MM.1S (cell line): ENCODE data around the gene AXL.

Source experiments
- CTCF ChIP-seq: fragments of 300-600 bp; sonication (generic); IDR thresholded peaks from 2 replicates; pipeline ENCODE4 v1.5.1; 2016; ENCODE audit warnings: antibody characterized with exemption, low read length, mixed read lengths
- EZH2phosphoT487 ChIP-seq: fragments of 300-600 bp; sonication (generic); IDR thresholded peaks from 2 replicates; pipeline ENCODE4 v1.6.1; 2018; ENCODE audit warnings: antibody characterized with exemption, low read length

- TF ChIP-seq CTCF: no peak
- no peak for TF ChIP-seq EZH2phosphoT487
Observed at GRCh38 chr19:41248895-41249294, 29.9 kb downstream of the AXL start.
